GM19043 (cell line): ENCODE measurements around the gene MPLKIP.
"Not testable (repeated sequence)": the region's sequence is repeated elsewhere in the genome, so short reads cannot be mapped to it uniquely, and the experiment has no call there.

Source experiments
- ATAC-seq: cut with Tn5 transposase; IDR thresholded peaks from one replicate; pipeline ENCODE4 v1.9.1; 2021; ENCODE audit warnings: low read depth; ENCODE audit not compliant: unreplicated experiment

The MPLKIP gene

GRCh38 chr7:40133561-40134427, 628 bp downstream of the MPLKIP start:
- ATAC-seq: peak; percentile 43

GRCh38 chr7:40122940-40123254, 11.5 kb downstream of the MPLKIP start:
- ATAC-seq: no peak

DNA sequence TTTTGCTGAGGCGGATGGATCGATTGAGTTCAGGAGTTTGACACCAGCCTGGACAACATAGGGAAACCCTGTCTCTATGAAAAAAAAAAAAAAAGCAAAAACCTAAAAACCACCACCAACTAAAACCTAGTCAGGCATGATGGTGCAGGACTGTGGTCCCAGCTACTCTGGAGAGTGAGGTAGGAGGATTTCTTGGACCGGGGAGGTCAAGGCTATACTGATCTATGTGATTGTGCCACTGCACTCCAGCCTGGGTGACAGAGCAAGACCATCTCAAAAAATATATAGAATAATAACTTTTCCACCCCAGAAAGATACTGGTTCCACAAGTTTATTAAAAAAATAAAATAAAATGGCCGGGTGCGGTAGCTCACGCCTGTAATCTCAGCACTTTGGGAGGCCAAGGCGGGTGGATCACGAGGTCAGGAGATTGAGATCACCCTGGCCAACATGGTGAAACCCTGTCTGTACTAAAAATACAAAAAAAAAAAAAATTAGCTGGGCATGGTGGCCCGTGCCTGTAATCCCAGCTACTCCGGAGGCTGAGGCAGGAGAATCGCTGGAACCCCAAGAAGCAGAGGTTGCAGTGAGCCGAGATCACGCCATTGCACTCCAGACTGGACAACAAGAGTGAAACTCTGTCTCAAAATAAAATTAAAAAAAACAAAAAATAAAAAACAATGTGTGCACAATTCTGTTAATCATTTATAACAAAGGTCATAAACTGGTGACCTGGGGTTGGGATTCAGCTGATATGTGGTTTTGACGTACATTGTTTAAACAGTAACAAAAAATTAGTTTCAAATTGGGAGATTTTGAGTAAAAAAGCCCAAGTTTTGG, 12.1 kb downstream of the MPLKIP start:
- ATAC-seq: not testable (repeated sequence)

GRCh38 chr7:40120020-40120419, 14.4 kb downstream of the MPLKIP start:
- ATAC-seq: no peak

DNA sequence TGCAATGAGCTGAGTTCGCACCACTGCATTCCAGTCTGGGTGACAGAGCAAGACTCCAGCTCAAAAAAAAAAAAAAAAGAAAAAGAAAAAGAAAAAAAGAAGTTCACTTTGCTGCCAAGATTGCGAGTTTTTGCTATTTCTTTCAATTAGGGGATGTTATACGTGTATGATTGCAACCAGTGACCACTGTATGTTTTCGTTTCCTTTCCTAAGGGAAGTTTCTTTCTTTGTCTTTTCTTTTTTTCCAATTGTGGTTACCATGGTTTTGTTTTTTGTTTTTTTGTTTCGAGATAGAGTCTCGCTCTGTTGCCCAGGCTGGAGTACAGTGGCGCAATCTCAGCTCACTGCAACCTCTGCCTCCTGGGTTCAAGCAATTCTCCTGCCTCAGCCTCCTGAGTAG, 16.2 kb downstream of the MPLKIP start:
- ATAC-seq: not testable (repeated sequence)

- not testable (repeated sequence) for ATAC-seq
Measured at GRCh38 chr7:40117199-40117598, 17.2 kb downstream of the MPLKIP start.

- no peak for ATAC-seq
Measured at GRCh38 chr7:40115936-40116335, 18.5 kb downstream of the MPLKIP start.

- ATAC-seq: no peak
Measured at GRCh38 chr7:40105879-40106473, 28.4 kb downstream of the MPLKIP start.

DNA sequence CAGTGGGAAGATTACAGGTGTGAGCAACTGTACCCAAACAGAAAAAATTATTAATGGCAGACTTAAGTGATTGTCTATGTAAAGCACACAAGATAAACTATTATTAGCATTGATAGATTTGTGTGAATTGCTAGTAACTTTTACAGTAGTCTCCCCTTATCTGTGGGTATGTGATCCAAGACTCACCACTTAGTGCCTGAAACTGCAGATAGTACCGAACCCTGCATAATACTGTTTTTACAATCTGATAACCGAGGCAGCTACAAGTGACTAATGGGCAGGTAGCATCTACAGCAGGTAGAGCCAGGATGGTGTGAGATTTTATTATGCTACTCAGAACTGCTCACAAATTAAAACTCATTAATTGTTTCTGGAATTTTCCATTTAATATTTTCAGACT, 31.5 kb downstream of the MPLKIP start:
- no peak for ATAC-seq

DNA sequence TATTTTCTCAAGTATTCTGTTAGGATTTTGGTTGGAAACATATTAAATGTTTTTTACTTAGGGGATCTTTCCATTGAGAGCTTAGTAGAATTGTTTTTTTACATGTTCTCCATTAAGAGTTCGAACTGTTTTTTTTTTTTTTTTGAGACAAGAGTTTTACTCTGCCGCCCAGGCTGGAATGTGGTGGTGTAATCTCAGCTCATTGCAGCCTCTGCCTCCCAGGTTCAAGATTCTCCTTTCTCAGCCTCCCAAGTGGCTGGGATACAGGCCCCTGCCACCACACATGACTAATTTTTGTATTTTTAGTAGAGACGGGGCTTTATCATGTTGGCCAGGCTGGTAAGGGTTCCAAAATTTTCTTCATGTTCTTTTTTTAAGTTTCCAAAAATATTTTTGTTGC, 33.2 kb downstream of the MPLKIP start:
- ATAC-seq: no peak

- no peak for ATAC-seq
Measured at GRCh38 chr7:40099837-40100236, 34.6 kb downstream of the MPLKIP start.

GRCh38 chr7:40098810-40099209, 35.6 kb downstream of the MPLKIP start:
- no peak for ATAC-seq

GRCh38 chr7:40097728-40098127, 36.7 kb downstream of the MPLKIP start:
- ATAC-seq: no peak

- ATAC-seq: no peak
Measured at GRCh38 chr7:40095695-40096327, 38.6 kb downstream of the MPLKIP start.

- no peak for ATAC-seq
Measured at GRCh38 chr7:40095230-40095629, 39.2 kb downstream of the MPLKIP start.

DNA sequence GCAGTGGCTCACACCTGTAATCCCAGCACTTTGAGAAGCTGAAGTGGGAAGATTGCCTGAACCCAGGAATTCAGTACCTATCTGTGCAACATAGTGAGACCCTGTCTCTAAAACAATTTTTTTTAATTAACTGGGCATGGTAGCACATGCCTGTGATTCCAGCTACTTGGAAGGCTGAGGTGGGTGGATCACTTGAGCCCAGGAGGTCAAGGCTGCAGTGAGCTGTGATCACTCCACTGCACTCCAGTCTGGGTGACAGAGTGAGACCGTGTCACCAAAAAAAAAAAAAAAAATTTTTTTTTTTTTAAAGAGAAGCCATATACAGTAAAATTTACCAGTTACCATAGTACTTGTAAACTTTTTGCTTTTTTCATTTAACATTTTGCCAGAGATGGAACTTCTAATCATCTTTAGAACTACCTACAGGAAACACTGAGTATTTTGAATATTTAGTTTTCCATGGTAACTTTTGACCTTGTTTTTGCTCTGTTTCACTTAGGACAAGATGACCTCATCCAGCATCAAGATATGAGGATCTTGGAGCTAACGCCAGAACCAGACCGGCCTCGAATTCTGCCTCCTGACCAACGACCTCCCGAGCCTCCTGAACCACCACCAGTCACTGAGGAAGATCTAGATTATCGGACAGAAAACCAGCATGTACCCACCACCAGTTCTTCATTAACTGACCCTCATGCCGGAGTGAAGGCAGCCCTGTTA, 40.6 kb downstream of the MPLKIP start:
- no peak for ATAC-seq

DNA sequence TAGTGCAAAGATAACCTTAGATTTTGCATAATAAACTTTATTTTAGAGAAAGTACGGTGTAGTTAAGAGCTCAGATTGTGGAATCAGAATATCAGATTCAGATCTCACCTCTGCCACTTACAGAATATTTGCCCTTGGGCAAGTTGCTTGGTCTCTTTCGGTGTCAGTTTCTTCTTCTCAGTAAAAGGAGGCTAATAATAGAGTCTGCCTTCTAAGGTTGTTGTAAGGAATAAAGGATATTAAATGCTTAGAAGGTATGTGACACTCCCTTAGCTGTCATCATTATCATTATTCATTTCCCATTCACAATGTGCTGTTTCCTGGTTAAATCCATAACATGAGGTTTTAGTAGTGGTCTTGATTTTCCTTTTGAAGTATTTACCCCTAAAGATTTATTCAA, 42.2 kb downstream of the MPLKIP start:
- no peak for ATAC-seq

GRCh38 chr7:40077849-40078248, 56.6 kb downstream of the MPLKIP start:
- no peak for ATAC-seq
